Esophagus muscularis mucosa (tissue), 4 donors: ENCODE measurements around the gene DNAH10. TPM values are rescaled to one million over a fixed set of nuclear protein-coding genes. Genes with fewer than 3 reads are reported as not detected.

Source experiments
- DNase-seq: peaks from one replicate; pipeline ENCODE4 v3.0.0-alpha.2; 2017; ENCODE audit errors: extremely low spot score
- H3K27ac ChIP-seq, 4 donors: fragments of 200-600 bp; sonication (generic); replicated peaks in 1 of 4; 1 replicate in 3 of 4; 2 replicates in 1 of 4; pipeline ENCODE4 v1.5.1; 2016 to 2019; ENCODE audit warnings: mild to moderate bottlenecking in 1 of 4
- H3K27me3 ChIP-seq, 4 donors: fragments of 200-600 bp; sonication (generic); one replicate each; pipeline versions ENCODE4 v1.5.1 to v1.6.0; 2016 to 2019
- H3K36me3 ChIP-seq, 4 donors: fragments of 200-600 bp; sonication (generic); one replicate each; pipeline ENCODE4 v1.5.1; 2016 to 2019
- H3K4me1 ChIP-seq, 4 donors: fragments of 200-600 bp; sonication (generic); one replicate each; pipeline ENCODE4 v1.5.1; 2016 to 2019
- H3K4me3 ChIP-seq, 4 donors: fragments of 200-600 bp; sonication (generic); 1 replicate in 2 of 4; 2 replicates in 2 of 4; pipeline ENCODE4 v1.5.1; 2016 to 2019; ENCODE audit warnings: mild to moderate bottlenecking in 4 of 4, moderate library complexity in 1 of 4
- H3K9me3 ChIP-seq, 4 donors: fragments of 200-600 bp; sonication (generic); 1 replicate in 3 of 4; 2 replicates in 1 of 4; pipeline ENCODE4 v1.5.1; 2016 to 2019
- EP300 ChIP-seq: sonication (generic); formaldehyde crosslinking; IDR thresholded peaks from one replicate; pipeline ENCODE4 v1.6.1; 2017; ENCODE audit warnings: antibody characterized with exemption
- POLR2A ChIP-seq: fragments of 450-650 bp; IDR thresholded peaks from one replicate; pipeline ENCODE4 v1.6.1; 2017; ENCODE audit warnings: antibody characterized with exemption, moderate library complexity, mild to moderate bottlenecking, low read depth
- POLR2AphosphoS5 ChIP-seq, 2 donors: sonication (generic); formaldehyde crosslinking; IDR thresholded peaks; one replicate each; pipeline ENCODE4 v1.6.1; 2017; ENCODE audit warnings: antibody characterized with exemption in 2 of 2
- WGBS: methylation state at CpG from one replicate; pipeline ENCODE4 v1.1.5; 2018; 5-methylcytosine and 5-hydroxymethylcytosine counted together
- intact Hi-C: fragments of 100-400 bp; cut with DNase I; formaldehyde crosslinking; loops from one replicate; pipeline ENCODE4 v1.15.1; 2023
- total RNA-seq, 4 donors: library from RNA; depleted of rRNA; stranded (reverse); fragments of >200 nt; gene quantifications; one replicate each; pipeline versions ENCODE4 v1.1.0 to v1.2.1, GENCODE V29; 2016
- TF ChIP-seq, protein P1 (sequence below), 3 experiments: fragments of 200-600 bp in 2 of 3; fragments of 450-650 bp in 1 of 3; sonication (generic) in 2 of 3; IDR thresholded peaks; one replicate each; pipeline ENCODE4 v1.5.1; 2017 to 2019; ENCODE audit warnings: antibody characterized with exemption in 3 of 3, mild to moderate bottlenecking in 2 of 3, moderate library complexity in 1 of 3

Gene DNAH10
- total RNA-seq, 4 donors from 2014 or later = 0.06 to 1.3 TPM; not detected in 2

DNA sequence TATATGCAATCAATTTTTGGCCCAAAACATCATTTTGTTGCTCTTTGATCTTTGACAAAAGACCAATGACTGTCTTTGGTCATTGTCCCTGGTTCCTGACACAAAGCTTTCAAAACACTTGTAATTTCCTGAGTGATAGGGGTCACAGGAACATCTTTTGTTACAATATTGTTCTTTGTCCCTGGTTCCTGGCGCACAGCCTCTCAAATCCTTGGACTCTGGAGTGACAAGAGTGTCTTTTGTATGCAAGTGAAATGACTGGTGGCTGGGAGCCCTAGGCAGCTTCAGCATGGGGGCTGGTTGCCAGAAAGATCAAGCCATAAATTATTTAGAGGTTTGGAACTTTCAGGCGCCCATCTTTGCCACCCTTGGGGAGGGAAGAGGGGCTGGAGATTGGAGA is 53.9 kb downstream of the DNAH10 start:
- no peaks in the 10 kb centered on the region for H3K36me3 ChIP-seq
- H3K4me3 ChIP-seq = no peak overlapping the region
- TF ChIP-seq EP300 = no peak
- no peak overlapping the region for H3K27ac ChIP-seq
- 86% methylated on average over 2 of the region's 2 CpGs for WGBS
- intact Hi-C loops = no loop called here
- no peak for DNase-seq
- no peaks in the 10 kb centered on the region for H3K4me1 ChIP-seq
- H3K9me3 ChIP-seq = peaks cover 0 to 18% (median 17%) of the 10 kb centered on the region in 4 donors
- H3K27me3 ChIP-seq = peaks cover 0 to 5% (median 0%) of the 10 kb centered on the region in 4 donors

DNA sequence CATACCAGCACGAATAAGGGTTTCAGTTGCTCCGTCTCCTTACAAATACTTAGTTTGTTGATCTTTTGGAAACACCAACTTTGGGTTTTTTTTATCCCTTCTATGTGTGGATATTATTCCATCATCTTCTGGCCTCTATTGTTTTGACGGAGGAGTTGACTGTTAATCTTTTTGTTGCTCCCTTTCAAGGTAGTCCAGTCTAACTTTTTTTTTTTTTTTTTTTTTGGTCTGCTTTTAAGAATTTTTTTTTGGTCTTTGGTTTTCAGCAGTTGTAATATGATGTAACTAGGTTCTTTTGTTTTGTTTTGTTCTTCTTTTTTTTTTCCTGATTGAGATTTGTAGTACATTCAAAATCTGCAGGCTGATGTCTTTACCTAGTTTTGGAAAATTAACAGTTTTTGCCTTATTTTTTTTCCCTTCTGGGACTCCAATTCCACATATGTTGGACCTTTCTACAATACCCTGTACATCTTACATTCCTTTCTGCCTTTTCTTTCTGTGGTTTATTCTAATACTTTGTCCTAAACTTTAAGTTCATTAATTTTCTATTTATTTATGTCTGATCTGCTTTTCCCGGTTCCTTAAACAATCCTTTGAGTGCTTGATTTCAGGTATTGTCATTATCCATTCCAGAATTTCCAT is 54.9 kb downstream of the DNAH10 start:
- peaks cover 0 to 5% (median 0%) of the 10 kb centered on the region in 4 donors for H3K27me3 ChIP-seq
- no peak overlapping the region for H3K4me3 ChIP-seq
- TF ChIP-seq POLR2AphosphoS5 (IDR thresholded peaks at IDR 0.05) = no peak
- TF ChIP-seq, protein P1, sequence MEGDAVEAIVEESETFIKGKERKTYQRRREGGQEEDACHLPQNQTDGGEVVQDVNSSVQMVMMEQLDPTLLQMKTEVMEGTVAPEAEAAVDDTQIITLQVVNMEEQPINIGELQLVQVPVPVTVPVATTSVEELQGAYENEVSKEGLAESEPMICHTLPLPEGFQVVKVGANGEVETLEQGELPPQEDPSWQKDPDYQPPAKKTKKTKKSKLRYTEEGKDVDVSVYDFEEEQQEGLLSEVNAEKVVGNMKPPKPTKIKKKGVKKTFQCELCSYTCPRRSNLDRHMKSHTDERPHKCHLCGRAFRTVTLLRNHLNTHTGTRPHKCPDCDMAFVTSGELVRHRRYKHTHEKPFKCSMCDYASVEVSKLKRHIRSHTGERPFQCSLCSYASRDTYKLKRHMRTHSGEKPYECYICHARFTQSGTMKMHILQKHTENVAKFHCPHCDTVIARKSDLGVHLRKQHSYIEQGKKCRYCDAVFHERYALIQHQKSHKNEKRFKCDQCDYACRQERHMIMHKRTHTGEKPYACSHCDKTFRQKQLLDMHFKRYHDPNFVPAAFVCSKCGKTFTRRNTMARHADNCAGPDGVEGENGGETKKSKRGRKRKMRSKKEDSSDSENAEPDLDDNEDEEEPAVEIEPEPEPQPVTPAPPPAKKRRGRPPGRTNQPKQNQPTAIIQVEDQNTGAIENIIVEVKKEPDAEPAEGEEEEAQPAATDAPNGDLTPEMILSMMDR (IDR thresholded peaks at IDR 0.05) = no peak
- no peak for TF ChIP-seq EP300
- no peak for TF ChIP-seq POLR2A
- no peaks in the 10 kb centered on the region for H3K4me1 ChIP-seq
- no peak overlapping the region for H3K27ac ChIP-seq
- H3K9me3 ChIP-seq = peaks cover 0 to 18% (median 17%) of the 10 kb centered on the region in 4 donors
- intact Hi-C loops = no loop called here
- 94% methylated on average over 4 of the region's 4 CpGs for WGBS
- DNase-seq = no peak
- no peaks in the 10 kb centered on the region for H3K36me3 ChIP-seq

DNA sequence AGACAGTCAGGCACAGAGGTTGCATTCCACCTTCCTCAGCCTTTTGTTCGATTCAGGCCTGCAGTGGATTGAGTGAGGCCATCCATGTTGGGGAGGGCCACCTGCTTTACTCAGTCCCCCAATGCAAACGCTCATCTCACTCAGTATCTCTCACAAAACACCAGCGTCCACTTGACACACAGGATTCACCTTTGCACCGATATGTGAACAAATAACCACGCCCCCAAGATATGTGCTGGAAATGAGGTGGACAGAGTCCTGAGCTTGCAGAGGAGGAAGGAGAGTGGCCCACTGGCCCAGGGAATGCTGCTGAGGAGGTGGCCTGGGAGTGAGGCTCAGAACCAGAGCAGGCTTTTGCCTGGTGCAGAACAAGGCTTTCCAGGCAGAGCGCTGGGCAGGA is 60.7 kb downstream of the DNAH10 start:
- intact Hi-C loops = no loop called here
- H3K36me3 ChIP-seq = no peaks in the 10 kb centered on the region
- 78% methylated on average over 6 of the region's 6 CpGs for WGBS
- H3K27ac ChIP-seq = no peak overlapping the region
- H3K4me1 ChIP-seq = no peaks in the 10 kb centered on the region
- H3K9me3 ChIP-seq = peaks cover 0 to 10% (median 1%) of the 10 kb centered on the region in 4 donors
- DNase-seq = no peak
- no peak for TF ChIP-seq POLR2AphosphoS5 (IDR thresholded peaks at IDR 0.05)
- no peak for TF ChIP-seq EP300
- TF ChIP-seq, protein P1 (IDR thresholded peaks at IDR 0.05) = no peak
- TF ChIP-seq POLR2A = no peak
- peaks cover 0 to 12% (median 0%) of the 10 kb centered on the region in 4 donors for H3K27me3 ChIP-seq
- H3K4me3 ChIP-seq = no peak overlapping the region

DNA sequence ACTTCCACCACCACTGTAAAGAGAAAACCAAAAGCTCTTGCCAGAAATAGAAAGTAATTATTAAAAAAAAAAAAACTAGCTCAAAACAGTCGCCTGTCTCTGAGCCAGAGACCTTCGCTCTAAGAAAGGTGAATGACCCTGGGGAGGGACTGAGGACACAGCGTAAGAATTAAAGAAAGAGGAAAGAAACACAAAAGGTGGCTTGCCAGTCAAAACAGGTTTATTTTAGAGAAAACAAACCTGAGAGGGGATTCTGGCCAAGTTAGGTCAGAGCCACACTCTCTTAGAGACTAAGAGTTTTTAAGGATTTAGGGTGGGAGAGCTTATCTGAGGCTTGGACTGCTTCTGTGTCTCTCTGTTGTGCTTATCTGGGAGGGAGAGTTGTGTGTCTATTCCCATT is 66.0 kb downstream of the DNAH10 start:
- Histone ChIP-seq H3K27me3 (peaks cover 0 to under 1% (median 0%) of the 10 kb centered on the region in 4 donors), H3K4me3 (no peak overlapping the region), H3K4me1 (no peaks in the 10 kb centered on the region), H3K36me3 (no peaks in the 10 kb centered on the region), H3K9me3 (peaks cover 0 to 23% (median 8%) of the 10 kb centered on the region in 4 donors), H3K27ac (no peak overlapping the region)
- intact Hi-C loops = no loop called here
- no peak for DNase-seq
- 77% methylated on average over 3 of the region's 3 CpGs for WGBS
- TF ChIP-seq, protein P1 (IDR thresholded peaks at IDR 0.05) = no peak
- TF ChIP-seq EP300 (no peak), POLR2A (no peak), POLR2AphosphoS5 (IDR thresholded peaks at IDR 0.05) (no peak)

DNA sequence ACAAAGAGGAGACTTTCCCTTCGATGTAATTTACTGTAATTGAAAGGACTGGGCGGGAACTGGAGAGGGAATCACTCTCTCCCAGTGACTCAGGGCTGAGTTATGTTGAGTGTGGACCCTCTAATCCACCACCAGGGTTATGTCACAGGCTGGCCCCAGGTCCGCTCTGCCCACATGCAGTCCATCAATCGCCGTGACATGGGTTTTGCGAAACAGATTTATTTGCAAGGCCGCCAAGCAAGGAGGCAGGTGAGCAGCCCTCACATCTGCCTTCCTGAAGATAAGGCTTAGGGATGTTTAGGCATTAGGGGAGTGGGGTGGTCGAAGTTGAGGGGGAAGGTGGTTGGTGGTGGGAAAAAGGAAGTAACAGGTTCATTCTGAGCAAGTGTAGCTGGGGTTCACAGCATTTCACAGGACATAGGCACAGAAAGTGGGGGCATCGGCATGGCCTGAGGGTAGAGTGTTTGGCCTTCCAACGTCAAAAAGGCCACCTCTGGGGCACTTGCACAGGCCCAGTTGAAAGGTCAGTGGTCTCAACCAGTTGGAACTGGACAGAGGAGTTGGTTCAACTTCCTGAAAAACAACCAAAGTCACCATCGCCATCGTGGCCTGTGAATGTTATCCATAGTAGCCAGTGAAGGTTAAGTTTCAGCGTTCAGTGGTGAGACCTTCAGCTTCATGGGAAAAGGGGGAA is 66.9 kb downstream of the DNAH10 start:
- no peaks in the 10 kb centered on the region for H3K36me3 ChIP-seq
- intact Hi-C loops = no loop called here
- DNase-seq = no peak

More for the DNA sequence above, 66.9 kb downstream of the DNAH10 start:
- TF ChIP-seq POLR2A (no peak), POLR2AphosphoS5 (IDR thresholded peaks at IDR 0.05) (no peak), EP300 (no peak)
- TF ChIP-seq, protein P1 (IDR thresholded peaks at IDR 0.05) = no peak
- Histone ChIP-seq H3K9me3 (peaks cover 0 to 30% (median 12%) of the 10 kb centered on the region in 4 donors), H3K27ac (no peak overlapping the region), H3K4me3 (no peak overlapping the region), H3K4me1 (no peaks in the 10 kb centered on the region), H3K27me3 (no peaks in the 10 kb centered on the region)
- 90% methylated on average over 11 of the region's 13 CpGs for WGBS
